ENCODE results near the gene CSF3R.

DNA sequence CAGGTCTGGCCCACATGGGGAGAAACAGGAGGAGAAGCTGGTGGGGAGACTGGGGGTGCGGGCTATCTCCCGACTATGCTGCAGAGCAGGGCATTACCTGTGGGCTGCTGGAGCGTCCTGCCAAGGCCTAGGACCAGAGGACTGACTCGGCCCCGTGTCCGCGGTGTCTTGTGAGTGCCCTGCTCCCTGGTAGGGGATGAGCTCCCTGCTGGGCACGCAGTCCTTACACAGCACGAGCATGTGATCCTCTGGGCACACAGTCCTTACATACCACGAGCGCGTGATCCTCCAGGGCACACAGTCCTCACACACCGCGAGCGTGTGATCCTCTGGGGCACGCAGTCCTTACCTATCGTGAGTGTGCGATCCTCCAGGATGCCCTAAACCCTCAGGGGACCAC lies 31.8 kb upstream of the CSF3R start:
- TF ChIP-seq, protein P1, sequence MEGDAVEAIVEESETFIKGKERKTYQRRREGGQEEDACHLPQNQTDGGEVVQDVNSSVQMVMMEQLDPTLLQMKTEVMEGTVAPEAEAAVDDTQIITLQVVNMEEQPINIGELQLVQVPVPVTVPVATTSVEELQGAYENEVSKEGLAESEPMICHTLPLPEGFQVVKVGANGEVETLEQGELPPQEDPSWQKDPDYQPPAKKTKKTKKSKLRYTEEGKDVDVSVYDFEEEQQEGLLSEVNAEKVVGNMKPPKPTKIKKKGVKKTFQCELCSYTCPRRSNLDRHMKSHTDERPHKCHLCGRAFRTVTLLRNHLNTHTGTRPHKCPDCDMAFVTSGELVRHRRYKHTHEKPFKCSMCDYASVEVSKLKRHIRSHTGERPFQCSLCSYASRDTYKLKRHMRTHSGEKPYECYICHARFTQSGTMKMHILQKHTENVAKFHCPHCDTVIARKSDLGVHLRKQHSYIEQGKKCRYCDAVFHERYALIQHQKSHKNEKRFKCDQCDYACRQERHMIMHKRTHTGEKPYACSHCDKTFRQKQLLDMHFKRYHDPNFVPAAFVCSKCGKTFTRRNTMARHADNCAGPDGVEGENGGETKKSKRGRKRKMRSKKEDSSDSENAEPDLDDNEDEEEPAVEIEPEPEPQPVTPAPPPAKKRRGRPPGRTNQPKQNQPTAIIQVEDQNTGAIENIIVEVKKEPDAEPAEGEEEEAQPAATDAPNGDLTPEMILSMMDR (IDR thresholded peaks at IDR 0.05; ENCODE audit: insufficient read depth, low read length) = no peak
- no peak for TF ChIP-seq POLR2AphosphoS5 (IDR thresholded peaks at IDR 0.05; ENCODE audit: low read depth)
